GM20000 (cell line): Measurements from ENCODE around the gene PTGES3.

Experiments
- DNase-seq: peaks from one replicate; pipeline ENCODE4 v3.0.0; 2012; ENCODE audit warnings: low spot score
- CTCF ChIP-seq: IDR thresholded peaks from 2 replicates; pipeline ENCODE4 v1.5.1; 2012; ENCODE audit warnings: mild to moderate bottlenecking, control low read depth; ENCODE audit errors: extremely low read depth, missing control alignments

PTGES3 gene

GRCh38 chr12:56699020-56699661 is 11.1 kb upstream of the PTGES3 start:
- no peak for TF ChIP-seq CTCF
- DNase-seq: no peak

GRCh38 chr12:56695327-56696101 is 7.4 kb upstream of the PTGES3 start:
- no peak for DNase-seq
- TF ChIP-seq CTCF: no peak

GRCh38 chr12:56694161-56694560 is 6.1 kb upstream of the PTGES3 start:
- DNase-seq: no peak
- TF ChIP-seq CTCF: no peak

- DNase-seq: peak; percentile 51
- no peak for TF ChIP-seq CTCF
These were observed 694 bp upstream of the PTGES3 start for GRCh38 chr12:56688846-56689109.

- DNase-seq: peak; percentile 8
- TF ChIP-seq CTCF: no peak
These were observed 608 bp downstream of the PTGES3 start for GRCh38 chr12:56687223-56688128.

GRCh38 chr12:56684745-56685359 is 3.2 kb downstream of the PTGES3 start:
- TF ChIP-seq CTCF: no peak
- DNase-seq: no peak
